ENCODE data around the gene SYNGAP1. TPM values are rescaled to one million over a fixed set of nuclear protein-coding genes. Genes with fewer than 3 reads are reported as not detected.
"Not testable (repeated sequence)": the region's sequence is repeated elsewhere in the genome, so short reads cannot be mapped to it uniquely, and the experiment has no call there.

The SYNGAP1 gene
- total and polyA plus RNA-seq, 2 experiments from 2014 or later: 13.9 to 45.0 TPM

DNA sequence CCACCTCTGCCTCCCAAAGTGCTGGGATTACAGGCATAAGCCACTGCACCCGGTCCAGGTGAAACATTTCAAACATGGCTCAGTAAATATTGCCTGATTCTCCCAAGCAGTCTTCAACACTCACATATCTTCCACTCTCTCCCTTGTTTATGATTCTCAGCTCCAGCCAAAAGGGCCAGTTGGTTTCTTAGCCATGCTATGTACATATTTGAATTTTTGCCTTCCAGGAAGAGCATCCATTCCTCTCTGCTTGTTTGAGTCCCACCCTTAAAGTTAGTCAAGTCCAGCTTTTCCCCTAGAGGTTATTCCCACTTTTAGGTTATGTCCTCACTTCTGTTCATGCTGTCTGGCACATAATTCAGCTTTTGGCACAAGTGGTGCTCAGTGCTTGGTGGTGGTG lies 22.3 kb upstream of the SYNGAP1 start (continued):
- TF ChIP-seq, protein P1, sequence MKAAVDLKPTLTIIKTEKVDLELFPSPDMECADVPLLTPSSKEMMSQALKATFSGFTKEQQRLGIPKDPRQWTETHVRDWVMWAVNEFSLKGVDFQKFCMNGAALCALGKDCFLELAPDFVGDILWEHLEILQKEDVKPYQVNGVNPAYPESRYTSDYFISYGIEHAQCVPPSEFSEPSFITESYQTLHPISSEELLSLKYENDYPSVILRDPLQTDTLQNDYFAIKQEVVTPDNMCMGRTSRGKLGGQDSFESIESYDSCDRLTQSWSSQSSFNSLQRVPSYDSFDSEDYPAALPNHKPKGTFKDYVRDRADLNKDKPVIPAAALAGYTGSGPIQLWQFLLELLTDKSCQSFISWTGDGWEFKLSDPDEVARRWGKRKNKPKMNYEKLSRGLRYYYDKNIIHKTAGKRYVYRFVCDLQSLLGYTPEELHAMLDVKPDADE (IDR thresholded peaks at IDR 0.05): no peak
- no peak for TF ChIP-seq ZNF331 (CRISPR knock-in tag; IDR thresholded peaks at IDR 0.05; ENCODE audit: low read depth)

GRCh38 chr6:33398601-33399000 lies 21.3 kb upstream of the SYNGAP1 start:
- H3K27me3 ChIP-seq (ENCODE audit: insufficient read depth); H3K27ac ChIP-seq (ENCODE audit: low read depth); DNase-seq (ENCODE audit: low spot score); H3K27me3 Mint-ChIP-seq (ENCODE audit: insufficient read depth, low read depth, poor library complexity); H3K4me2 ChIP-seq; H3K9me3 Mint-ChIP-seq; H3F3A ChIP-seq (replicated peaks; ENCODE audit: low read depth); H2AFZ ChIP-seq; H3K4me1 ChIP-seq (ENCODE audit: insufficient read depth); H3K9me2 ChIP-seq (ENCODE audit: insufficient read depth); H3K4me3 Mint-ChIP-seq; H3K4me3 ChIP-seq; ATAC-seq; H3K27ac Mint-ChIP-seq: not testable (repeated sequence)
- Histone ChIP-seq H4K20me1 (replicated peaks; ENCODE audit: insufficient read depth) (peaks cover 35% of the 10 kb centered on the region), H3K36me3 (ENCODE audit: insufficient read depth) (peaks cover 41% of the 10 kb centered on the region), H3K79me2 (replicated peaks; ENCODE audit: insufficient read depth) (peaks cover 48% of the 10 kb centered on the region)
- Mint-ChIP-seq H3K4me1 (peaks cover 11% of the 10 kb centered on the region), H3K36me3 (ENCODE audit: low read depth) (peaks cover 59% of the 10 kb centered on the region)

GRCh38 chr6:33399881-33400280 lies 20.0 kb upstream of the SYNGAP1 start:
- Histone ChIP-seq H3K36me3 (ENCODE audit: insufficient read depth) (peaks cover 52% of the 10 kb centered on the region), H4K20me1 (replicated peaks; ENCODE audit: insufficient read depth) (peaks cover 25% of the 10 kb centered on the region), H3K79me2 (replicated peaks; ENCODE audit: insufficient read depth) (peaks cover 35% of the 10 kb centered on the region)
- H3K27me3 ChIP-seq (ENCODE audit: insufficient read depth); H3K27me3 Mint-ChIP-seq (ENCODE audit: insufficient read depth, low read depth, poor library complexity); H3K27ac Mint-ChIP-seq; H3K9me3 Mint-ChIP-seq; H3K4me3 ChIP-seq; H3F3A ChIP-seq (replicated peaks; ENCODE audit: low read depth); H3K4me1 ChIP-seq (ENCODE audit: insufficient read depth); H3K9me2 ChIP-seq (ENCODE audit: insufficient read depth); H3K4me3 Mint-ChIP-seq; DNase-seq (ENCODE audit: low spot score); H2AFZ ChIP-seq; H3K4me2 ChIP-seq; ATAC-seq; H3K4me1 Mint-ChIP-seq; H3K27ac ChIP-seq (ENCODE audit: low read depth): not testable (repeated sequence)
- peaks cover 67% of the 10 kb centered on the region for H3K36me3 Mint-ChIP-seq (ENCODE audit: low read depth)

GRCh38 chr6:33404884-33405283 lies 15.0 kb upstream of the SYNGAP1 start:
- H3K4me1 Mint-ChIP-seq: peaks cover 12% of the 10 kb centered on the region
- H3K9me3 Mint-ChIP-seq: no peaks in the 10 kb centered on the region
- Histone ChIP-seq H3K4me1 (ENCODE audit: insufficient read depth) (peaks cover 5% of the 10 kb centered on the region; the same call in 1 of the 2 replicates), H3K27ac (ENCODE audit: low read depth) (no peak overlapping the region), H3K79me2 (replicated peaks; ENCODE audit: insufficient read depth) (0 out of 2 replicates have a peak, but pooled peaks cover 4% of the 10 kb centered on the region), H3K9me2 (ENCODE audit: insufficient read depth) (no peaks in the 10 kb centered on the region), H4K20me1 (replicated peaks; ENCODE audit: insufficient read depth) (peaks cover 4% of the 10 kb centered on the region; the same call in 1 of the 2 replicates), H3K36me3 (ENCODE audit: insufficient read depth) (peaks cover 52% of the 10 kb centered on the region), H3K27me3 (ENCODE audit: insufficient read depth) (no peaks in the 10 kb centered on the region), H3K4me2 (no peak overlapping the region), H3F3A (replicated peaks; ENCODE audit: low read depth) (peaks cover 11% of the 10 kb centered on the region), H3K4me3 (no peak overlapping the region), H2AFZ (no peak overlapping the region)
- peaks cover 5% of the 10 kb centered on the region for H3K27me3 Mint-ChIP-seq (ENCODE audit: insufficient read depth, low read depth, poor library complexity)
- no peak overlapping the region for H3K27ac Mint-ChIP-seq
- H3K36me3 Mint-ChIP-seq (ENCODE audit: low read depth): peaks cover 75% of the 10 kb centered on the region
- no peak for ATAC-seq
- no peak for DNase-seq (ENCODE audit: low spot score)
- no peak overlapping the region for H3K4me3 Mint-ChIP-seq
- TF ChIP-seq, protein P2, sequence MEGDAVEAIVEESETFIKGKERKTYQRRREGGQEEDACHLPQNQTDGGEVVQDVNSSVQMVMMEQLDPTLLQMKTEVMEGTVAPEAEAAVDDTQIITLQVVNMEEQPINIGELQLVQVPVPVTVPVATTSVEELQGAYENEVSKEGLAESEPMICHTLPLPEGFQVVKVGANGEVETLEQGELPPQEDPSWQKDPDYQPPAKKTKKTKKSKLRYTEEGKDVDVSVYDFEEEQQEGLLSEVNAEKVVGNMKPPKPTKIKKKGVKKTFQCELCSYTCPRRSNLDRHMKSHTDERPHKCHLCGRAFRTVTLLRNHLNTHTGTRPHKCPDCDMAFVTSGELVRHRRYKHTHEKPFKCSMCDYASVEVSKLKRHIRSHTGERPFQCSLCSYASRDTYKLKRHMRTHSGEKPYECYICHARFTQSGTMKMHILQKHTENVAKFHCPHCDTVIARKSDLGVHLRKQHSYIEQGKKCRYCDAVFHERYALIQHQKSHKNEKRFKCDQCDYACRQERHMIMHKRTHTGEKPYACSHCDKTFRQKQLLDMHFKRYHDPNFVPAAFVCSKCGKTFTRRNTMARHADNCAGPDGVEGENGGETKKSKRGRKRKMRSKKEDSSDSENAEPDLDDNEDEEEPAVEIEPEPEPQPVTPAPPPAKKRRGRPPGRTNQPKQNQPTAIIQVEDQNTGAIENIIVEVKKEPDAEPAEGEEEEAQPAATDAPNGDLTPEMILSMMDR (conservative IDR thresholded peaks at IDR 0.05; ENCODE audit: low read depth in 2 of 2): no peak
- TF ChIP-seq ZNF331 (CRISPR knock-in tag; IDR thresholded peaks at IDR 0.05; ENCODE audit: low read depth) (no peak), NANOG (IDR thresholded peaks at IDR 0.05; ENCODE audit: borderline replicate concordance) (no peak)
- TF ChIP-seq, protein P3, sequence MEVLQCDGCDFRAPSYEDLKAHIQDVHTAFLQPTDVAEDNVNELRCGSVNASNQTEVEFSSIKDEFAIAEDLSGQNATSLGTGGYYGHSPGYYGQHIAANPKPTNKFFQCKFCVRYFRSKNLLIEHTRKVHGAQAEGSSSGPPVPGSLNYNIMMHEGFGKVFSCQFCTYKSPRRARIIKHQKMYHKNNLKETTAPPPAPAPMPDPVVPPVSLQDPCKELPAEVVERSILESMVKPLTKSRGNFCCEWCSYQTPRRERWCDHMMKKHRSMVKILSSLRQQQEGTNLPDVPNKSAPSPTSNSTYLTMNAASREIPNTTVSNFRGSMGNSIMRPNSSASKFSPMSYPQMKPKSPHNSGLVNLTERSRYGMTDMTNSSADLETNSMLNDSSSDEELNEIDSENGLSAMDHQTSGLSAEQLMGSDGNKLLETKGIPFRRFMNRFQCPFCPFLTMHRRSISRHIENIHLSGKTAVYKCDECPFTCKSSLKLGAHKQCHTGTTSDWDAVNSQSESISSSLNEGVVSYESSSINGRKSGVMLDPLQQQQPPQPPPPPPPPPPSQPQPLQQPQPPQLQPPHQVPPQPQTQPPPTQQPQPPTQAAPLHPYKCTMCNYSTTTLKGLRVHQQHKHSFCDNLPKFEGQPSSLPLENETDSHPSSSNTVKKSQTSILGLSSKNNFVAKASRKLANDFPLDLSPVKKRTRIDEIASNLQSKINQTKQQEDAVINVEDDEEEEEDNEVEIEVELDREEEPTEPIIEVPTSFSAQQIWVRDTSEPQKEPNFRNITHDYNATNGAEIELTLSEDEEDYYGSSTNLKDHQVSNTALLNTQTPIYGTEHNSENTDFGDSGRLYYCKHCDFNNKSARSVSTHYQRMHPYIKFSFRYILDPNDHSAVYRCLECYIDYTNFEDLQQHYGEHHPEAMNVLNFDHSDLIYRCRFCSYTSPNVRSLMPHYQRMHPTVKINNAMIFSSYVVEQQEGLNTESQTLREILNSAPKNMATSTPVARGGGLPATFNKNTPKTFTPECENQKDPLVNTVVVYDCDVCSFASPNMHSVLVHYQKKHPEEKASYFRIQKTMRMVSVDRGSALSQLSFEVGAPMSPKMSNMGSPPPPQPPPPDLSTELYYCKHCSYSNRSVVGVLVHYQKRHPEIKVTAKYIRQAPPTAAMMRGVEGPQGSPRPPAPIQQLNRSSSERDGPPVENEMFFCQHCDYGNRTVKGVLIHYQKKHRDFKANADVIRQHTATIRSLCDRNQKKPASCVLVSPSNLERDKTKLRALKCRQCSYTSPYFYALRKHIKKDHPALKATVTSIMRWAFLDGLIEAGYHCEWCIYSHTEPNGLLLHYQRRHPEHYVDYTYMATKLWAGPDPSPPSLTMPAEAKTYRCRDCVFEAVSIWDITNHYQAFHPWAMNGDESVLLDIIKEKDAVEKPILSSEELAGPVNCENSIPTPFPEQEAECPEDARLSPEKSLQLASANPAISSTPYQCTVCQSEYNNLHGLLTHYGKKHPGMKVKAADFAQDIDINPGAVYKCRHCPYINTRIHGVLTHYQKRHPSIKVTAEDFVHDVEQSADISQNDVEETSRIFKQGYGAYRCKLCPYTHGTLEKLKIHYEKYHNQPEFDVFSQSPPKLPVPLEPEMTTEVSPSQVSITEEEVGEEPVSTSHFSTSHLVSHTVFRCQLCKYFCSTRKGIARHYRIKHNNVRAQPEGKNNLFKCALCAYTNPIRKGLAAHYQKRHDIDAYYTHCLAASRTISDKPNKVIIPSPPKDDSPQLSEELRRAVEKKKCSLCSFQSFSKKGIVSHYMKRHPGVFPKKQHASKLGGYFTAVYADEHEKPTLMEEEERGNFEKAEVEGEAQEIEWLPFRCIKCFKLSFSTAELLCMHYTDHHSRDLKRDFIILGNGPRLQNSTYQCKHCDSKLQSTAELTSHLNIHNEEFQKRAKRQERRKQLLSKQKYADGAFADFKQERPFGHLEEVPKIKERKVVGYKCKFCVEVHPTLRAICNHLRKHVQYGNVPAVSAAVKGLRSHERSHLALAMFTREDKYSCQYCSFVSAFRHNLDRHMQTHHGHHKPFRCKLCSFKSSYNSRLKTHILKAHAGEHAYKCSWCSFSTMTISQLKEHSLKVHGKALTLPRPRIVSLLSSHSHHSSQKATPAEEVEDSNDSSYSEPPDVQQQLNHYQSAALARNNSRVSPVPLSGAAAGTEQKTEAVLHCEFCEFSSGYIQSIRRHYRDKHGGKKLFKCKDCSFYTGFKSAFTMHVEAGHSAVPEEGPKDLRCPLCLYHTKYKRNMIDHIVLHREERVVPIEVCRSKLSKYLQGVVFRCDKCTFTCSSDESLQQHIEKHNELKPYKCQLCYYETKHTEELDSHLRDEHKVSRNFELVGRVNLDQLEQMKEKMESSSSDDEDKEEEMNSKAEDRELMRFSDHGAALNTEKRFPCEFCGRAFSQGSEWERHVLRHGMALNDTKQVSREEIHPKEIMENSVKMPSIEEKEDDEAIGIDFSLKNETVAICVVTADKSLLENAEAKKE (CRISPR knock-in tag; IDR thresholded peaks at IDR 0.05): no peak

All from GM23338 (cell line).